ENCODE results near the gene ATP10D. TPM values are rescaled to one million over a fixed set of nuclear protein-coding genes. Genes with fewer than 3 reads are reported as not detected.

The ATP10D gene
- total and polyA plus RNA-seq, 7 donors = 1.1 to 6.1 (median 2.1) TPM

DNA sequence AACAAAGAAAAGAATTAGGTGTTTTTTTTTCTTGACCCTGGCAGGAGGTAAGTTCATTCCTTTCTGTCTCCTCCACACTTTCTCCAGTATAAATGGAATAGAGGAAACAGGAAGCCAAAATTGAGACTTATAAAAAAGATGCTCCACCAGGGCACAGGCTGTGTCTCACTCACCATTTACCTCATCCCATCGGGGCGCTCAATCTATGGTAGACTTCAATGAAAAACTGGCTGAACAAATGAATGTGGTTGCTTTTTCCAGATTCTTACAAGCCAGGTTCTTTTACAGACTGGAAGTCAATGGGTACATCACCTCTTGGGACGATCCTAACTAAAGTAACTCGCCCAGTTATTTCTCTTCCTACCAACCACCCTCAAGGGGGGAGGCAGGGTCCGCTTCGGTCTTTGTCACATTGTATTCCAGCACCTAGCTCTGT is 22.3 kb upstream of the ATP10D start:
- 7 to 11% (median 11%) methylated on average over 6 of the region's 6 CpGs for WGBS, 3 donors
- H3K27ac ChIP-seq = peak overlapping the region; percentile 74
- no peak for DNase-seq
- peaks cover 0 to 19% of the 10 kb centered on the region in 2 donors for H3K36me3 ChIP-seq (ENCODE audit: insufficient read depth in 1 of 2, low read depth in 1 of 2)
- no peaks in the 10 kb centered on the region for H3K4me1 ChIP-seq
- H3K4me3 ChIP-seq = peak overlapping the region; percentile 93
- peak in 2 of 4 donors; percentile 3 to 31 for ATAC-seq
- TF ChIP-seq, protein P1, sequence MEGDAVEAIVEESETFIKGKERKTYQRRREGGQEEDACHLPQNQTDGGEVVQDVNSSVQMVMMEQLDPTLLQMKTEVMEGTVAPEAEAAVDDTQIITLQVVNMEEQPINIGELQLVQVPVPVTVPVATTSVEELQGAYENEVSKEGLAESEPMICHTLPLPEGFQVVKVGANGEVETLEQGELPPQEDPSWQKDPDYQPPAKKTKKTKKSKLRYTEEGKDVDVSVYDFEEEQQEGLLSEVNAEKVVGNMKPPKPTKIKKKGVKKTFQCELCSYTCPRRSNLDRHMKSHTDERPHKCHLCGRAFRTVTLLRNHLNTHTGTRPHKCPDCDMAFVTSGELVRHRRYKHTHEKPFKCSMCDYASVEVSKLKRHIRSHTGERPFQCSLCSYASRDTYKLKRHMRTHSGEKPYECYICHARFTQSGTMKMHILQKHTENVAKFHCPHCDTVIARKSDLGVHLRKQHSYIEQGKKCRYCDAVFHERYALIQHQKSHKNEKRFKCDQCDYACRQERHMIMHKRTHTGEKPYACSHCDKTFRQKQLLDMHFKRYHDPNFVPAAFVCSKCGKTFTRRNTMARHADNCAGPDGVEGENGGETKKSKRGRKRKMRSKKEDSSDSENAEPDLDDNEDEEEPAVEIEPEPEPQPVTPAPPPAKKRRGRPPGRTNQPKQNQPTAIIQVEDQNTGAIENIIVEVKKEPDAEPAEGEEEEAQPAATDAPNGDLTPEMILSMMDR (IDR thresholded peaks at IDR 0.05) = no peak
- no peaks in the 10 kb centered on the region for H3K27me3 ChIP-seq (ENCODE audit: insufficient read depth in 3 of 3, low read length in 2 of 3)
- H3K9me3 ChIP-seq = no peaks in the 10 kb centered on the region
- intact Hi-C loops (cut with DNase I) = loop anchor here in 1 of 2 donors (2.0 kb wide), 1 partner anchor 22 kb away; the partner anchor contains the start of gene ATP10D

DNA sequence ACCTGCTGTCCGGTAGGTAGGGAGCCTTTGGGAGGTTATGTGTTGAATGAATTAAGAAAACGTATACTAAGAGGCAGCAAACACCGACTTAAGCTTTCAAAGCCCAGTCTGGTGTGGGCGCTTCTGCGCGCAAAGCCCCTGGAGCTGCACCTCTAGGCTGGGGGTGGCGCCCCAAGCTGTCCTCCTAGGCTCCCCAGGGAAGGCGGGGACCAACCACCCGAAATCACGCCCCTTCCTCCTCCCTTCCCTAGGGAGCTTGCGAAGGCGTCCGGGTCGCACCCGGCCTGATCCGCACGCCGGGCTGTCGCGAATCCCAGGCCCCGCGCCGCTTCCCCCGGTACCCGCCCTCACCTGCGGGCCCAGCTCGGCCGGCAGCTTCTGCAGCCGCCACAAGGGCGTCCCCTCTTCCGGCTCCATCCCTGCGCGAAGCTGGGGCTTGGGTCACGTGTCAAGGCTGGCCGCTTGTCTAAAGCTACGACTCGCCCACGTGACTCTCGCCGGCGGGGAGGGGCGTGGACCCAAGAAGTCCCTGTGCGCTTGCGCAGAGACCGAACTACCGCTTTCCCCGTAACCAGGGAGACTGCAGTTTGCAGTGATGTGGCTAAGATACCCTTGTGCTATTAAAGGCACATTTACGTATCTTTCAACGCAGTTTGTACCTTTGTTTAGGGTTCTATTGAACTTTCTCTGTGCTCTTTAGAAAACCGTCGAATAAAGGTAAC is 21.7 kb upstream of the ATP10D start, which contains the start of gene COMMD8:
COMMD8 (minus strand) TSS at position 468 of the 722 bp plus-strand sequence; CDS start at position 417, 51 bp downstream.
- H3K27me3 ChIP-seq (ENCODE audit: insufficient read depth in 3 of 3, low read length in 2 of 3) = no peaks in the 10 kb centered on the region
- ATAC-seq = peak; percentile 98 to 100 (median 100)
- intact Hi-C loops (cut with DNase I) = loop anchor here in 1 of 2 donors (2.0 kb wide), 1 partner anchor 21 kb away; the partner anchor contains the start of gene ATP10D

DNA sequence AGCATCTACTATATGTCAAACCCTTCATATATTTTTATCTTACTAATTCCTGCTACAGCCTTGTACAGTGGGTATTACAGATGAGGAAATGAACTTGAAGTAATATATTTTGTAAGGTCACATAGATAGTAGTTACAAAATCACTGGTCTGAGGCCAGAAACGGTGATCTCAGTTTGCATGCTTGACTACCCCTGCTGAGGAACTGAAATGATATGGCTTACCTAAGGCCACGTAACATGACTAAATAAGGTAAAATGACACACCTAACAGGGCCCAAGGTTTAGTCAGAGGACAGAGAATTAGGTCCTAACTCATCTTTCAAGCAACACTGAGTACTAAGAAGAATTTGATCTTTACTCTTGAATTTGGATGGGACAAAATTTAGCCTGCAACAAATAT is 20.1 kb upstream of the ATP10D start:
- intact Hi-C loops (cut with DNase I) = no loop called here
- Histone ChIP-seq H3K27me3 (ENCODE audit: insufficient read depth in 3 of 3, low read length in 2 of 3) (no peaks in the 10 kb centered on the region), H3K9me3 (no peaks in the 10 kb centered on the region), H3K4me3 (no peak overlapping the region), H3K4me1 (no peaks in the 10 kb centered on the region), H3K36me3 (ENCODE audit: insufficient read depth in 1 of 2, low read depth in 1 of 2) (peaks cover 0 to 2% of the 10 kb centered on the region in 2 donors), H3K27ac (no peak overlapping the region)
- TF ChIP-seq, protein P1 (IDR thresholded peaks at IDR 0.05) = no peak
- ATAC-seq = no peak
- WGBS, 3 donors = 84 to 89% (median 87%) methylated on average over 2 of the region's 2 CpGs
- no peak for DNase-seq

More for the DNA sequence above, 21.7 kb upstream of the ATP10D start, which contains the start of gene COMMD8:
- 0 to 2% (median 1%) methylated on average over 50 to 51 of the region's 51 CpGs for WGBS, 3 donors
- Histone ChIP-seq H3K4me1 (no peaks in the 10 kb centered on the region), H3K27ac (peak within 1 kb of the TSS; percentile 74), H3K9me3 (no peaks in the 10 kb centered on the region), H3K4me3 (peak within 1 kb of the TSS; percentile 93), H3K36me3 (ENCODE audit: insufficient read depth in 1 of 2, low read depth in 1 of 2) (peaks cover 0 to 18% of the 10 kb centered on the region in 2 donors)
- DNase-seq = peak; percentile 95 to 97
- TF ChIP-seq, protein P1 (IDR thresholded peaks at IDR 0.05) = peak; percentile 36

DNA sequence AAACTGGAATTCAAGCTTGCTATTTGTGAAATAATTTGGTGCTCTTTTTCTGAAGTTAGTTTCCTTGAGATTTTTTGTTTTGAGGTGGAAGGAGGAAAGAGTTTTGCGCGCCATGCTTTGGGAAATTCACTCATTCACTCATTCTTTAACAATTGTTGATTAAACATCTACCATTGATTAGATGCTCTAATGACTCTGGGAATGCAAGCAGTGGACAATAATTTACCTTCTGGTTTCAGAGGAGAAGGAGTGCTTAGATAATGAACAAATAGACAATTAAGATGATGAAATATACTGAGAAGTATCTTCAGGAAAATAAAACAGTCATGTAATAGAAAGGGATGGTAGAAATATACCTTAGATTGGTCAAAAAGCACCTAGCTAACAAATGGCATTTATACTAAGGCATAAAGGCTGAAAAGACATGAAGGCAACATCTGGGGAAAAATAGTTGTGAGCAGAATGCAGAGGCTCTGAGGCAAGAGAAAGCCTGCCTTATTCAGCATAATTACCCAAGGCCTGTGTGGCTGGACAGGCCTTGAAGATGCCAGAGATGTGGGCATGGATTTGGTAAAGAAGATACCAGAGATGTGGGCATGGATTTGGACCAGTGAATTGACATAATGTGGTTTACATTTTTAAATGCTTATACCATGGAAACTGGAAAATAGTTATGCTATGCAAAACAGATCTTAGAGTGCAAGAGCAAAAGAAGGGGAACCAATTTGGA is 18.9 kb upstream of the ATP10D start:
- no peaks in the 10 kb centered on the region for H3K4me1 ChIP-seq
- no peak overlapping the region for H3K27ac ChIP-seq
- no peak for ATAC-seq
- no peaks in the 10 kb centered on the region for H3K36me3 ChIP-seq (ENCODE audit: insufficient read depth in 1 of 2, low read depth in 1 of 2)
- no peak for DNase-seq
- intact Hi-C loops (cut with DNase I) = no loop called here
- no peaks in the 10 kb centered on the region for H3K9me3 ChIP-seq
- H3K4me3 ChIP-seq = no peak overlapping the region
- WGBS, 3 donors = 35 to 42% (median 36%) methylated on average over 2 of the region's 2 CpGs
- TF ChIP-seq, protein P1 (IDR thresholded peaks at IDR 0.05) = no peak
- H3K27me3 ChIP-seq (ENCODE audit: insufficient read depth in 3 of 3, low read length in 2 of 3) = no peaks in the 10 kb centered on the region

All from psoas muscle (tissue), 8 donors.